ENCODE data around the gene SHISA8.

- TF ChIP-seq CTCF (IDR thresholded peaks at IDR 0.05; ENCODE audit: poor library complexity, severe bottlenecking): no peak
- no peak for TF ChIP-seq POLR2AphosphoS5 (IDR thresholded peaks at IDR 0.05)
- TF ChIP-seq EZH2 (IDR thresholded peaks at IDR 0.05; ENCODE audit: borderline replicate concordance, insufficient read depth, low read length, poor library complexity, severe bottlenecking): no peak
- no peak for TF ChIP-seq TAF1 (IDR thresholded peaks at IDR 0.05; ENCODE audit: low read depth)
- TF ChIP-seq EP300 (conservative IDR thresholded peaks at IDR 0.05; ENCODE audit: poor library complexity, severe bottlenecking): no peak
- no peak for TF ChIP-seq SMC3 (conservative IDR thresholded peaks at IDR 0.05; ENCODE audit: poor library complexity)
- no peak for TF ChIP-seq RAD21 (conservative IDR thresholded peaks at IDR 0.05)
Observed at GRCh38 chr22:41957941-41958556, 43.2 kb upstream of the SHISA8 start.

Measured in neural cell (in vitro differentiated cells).